ENCODE data around the gene EVX2.

DNA sequence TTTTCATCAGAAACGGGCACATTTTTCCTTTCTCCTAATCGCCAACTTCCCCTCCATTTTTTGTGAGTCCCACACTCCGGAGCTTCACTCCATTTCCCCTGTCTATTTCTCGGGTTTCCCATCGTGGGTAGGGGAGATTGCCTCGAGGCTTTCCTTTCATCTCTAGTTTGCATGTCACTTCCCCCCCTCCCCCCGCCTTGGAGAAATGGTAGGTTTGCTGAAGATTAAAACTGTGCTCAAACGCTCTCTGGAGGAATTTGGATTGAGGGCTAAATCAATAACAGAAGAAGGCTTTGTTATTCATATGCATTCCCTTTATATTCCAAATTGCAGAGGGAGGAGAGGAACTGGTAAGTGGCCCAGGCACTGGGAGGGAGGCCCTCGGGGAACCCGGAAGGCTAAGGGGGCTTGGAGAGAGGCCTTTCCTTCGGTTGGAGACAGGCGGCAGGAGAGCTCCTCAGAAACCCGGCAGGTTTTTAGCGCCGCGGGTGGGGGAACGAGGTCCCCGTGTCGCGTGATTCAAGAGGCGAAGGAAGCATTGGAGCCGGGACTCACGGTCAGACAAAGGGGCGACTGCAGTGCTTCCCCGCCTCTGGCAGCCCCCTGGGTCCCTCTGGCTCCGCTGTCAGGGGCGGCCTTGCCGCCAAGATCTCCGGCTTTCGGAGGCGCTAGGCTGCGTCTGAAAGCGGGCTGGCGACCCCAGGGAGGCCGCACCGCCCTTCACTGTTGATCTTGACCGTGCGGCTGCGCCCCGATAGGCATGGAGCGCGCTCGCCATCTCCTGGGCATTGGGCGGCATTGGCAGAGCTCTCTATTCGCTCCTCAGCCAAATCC lies 13.4 kb upstream of the EVX2 start:
- TF ChIP-seq POLR2AphosphoS5 (IDR thresholded peaks at IDR 0.05), result no peak
- TF ChIP-seq, protein P1, sequence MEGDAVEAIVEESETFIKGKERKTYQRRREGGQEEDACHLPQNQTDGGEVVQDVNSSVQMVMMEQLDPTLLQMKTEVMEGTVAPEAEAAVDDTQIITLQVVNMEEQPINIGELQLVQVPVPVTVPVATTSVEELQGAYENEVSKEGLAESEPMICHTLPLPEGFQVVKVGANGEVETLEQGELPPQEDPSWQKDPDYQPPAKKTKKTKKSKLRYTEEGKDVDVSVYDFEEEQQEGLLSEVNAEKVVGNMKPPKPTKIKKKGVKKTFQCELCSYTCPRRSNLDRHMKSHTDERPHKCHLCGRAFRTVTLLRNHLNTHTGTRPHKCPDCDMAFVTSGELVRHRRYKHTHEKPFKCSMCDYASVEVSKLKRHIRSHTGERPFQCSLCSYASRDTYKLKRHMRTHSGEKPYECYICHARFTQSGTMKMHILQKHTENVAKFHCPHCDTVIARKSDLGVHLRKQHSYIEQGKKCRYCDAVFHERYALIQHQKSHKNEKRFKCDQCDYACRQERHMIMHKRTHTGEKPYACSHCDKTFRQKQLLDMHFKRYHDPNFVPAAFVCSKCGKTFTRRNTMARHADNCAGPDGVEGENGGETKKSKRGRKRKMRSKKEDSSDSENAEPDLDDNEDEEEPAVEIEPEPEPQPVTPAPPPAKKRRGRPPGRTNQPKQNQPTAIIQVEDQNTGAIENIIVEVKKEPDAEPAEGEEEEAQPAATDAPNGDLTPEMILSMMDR (IDR thresholded peaks at IDR 0.05), result peak; percentile 59 to 94 (median 80)

All from prostate gland (tissue), 2 donors.